GM12878 (cell line): ENCODE results near the gene PPP1R1B. TPM values are rescaled to one million over a fixed set of nuclear protein-coding genes. Genes with fewer than 3 reads are reported as not detected.
A peak's percentile ranks its signal among the peaks of the same experiment; 100 is the strongest.

Experiments used
- ATAC-seq: fragments of 200-7000 bp; cut with Tn5 transposase; 3 replicates; pipeline ENCODE4 v1.9.1; 2020; ENCODE audit warnings: mild to moderate bottlenecking, moderate library complexity
- BruUV-seq: library from RNA; stranded (reverse); fragments of 400-500 nt; replicated peaks from 2 replicates; lab custom pipeline; 2021; lab: Mats Ljungman, UMichigan
- CTCF ChIA-PET: fragments of 300-600 bp; sonication (Branson Sonifier 250); formaldehyde crosslinking; extraction: SDS; loops from one replicate; lab custom pipeline; 2021; ENCODE audit warnings: inconsistent platforms; lab: Yijun Ruan, JAX
- POLR2A ChIA-PET: fragments of 350-600 bp; formaldehyde crosslinking; extraction: SDS; loops from one replicate; lab custom pipeline; 2021; ENCODE audit warnings: inconsistent platforms; lab: Charles Lee
- RAD21 ChIA-PET: fragments of 300-600 bp; sonication (Branson Sonifier 250); formaldehyde crosslinking; loops from one replicate; lab custom pipeline; 2023; ENCODE audit warnings: antibody characterized with exemption; ENCODE audit not compliant: unreplicated experiment; lab: Charles Lee
- SMC1A ChIA-PET: fragments of 300-600 bp; sonication (Branson Sonifier 250); formaldehyde crosslinking; loops from one replicate; lab custom pipeline; 2023; ENCODE audit not compliant: unreplicated experiment, uncharacterized antibody; lab: Charles Lee
- DNase-seq: peaks from one replicate; pipeline ENCODE4 v3.0.0-alpha.2; 2011; ENCODE audit warnings: low read depth, low spot score
- FAIRE-seq: peaks from 3 replicates; lab custom pipeline; 2011; peaks lifted over from hg19 to GRCh38; lab: Jason Lieb, UNC
- H2AFZ ChIP-seq: 2 replicates; pipeline ENCODE4 v1.6.0; 2011; ENCODE audit warnings: low read depth, low read length, control low read depth; ENCODE audit not compliant: control insufficient read depth
- H3K27ac ChIP-seq: 2 replicates; pipeline ENCODE4 v1.5.1; 2011; ENCODE audit warnings: control low read depth; ENCODE audit not compliant: control insufficient read depth, insufficient read depth
- H3K27me3 ChIP-seq, 2 experiments: replicated peaks in 1 of 2; 2 replicates each; pipeline versions ENCODE4 v1.6.0 to v1.6.1; 2011; ENCODE audit warnings: low read length in 1 of 2; ENCODE audit not compliant: control insufficient read depth in 2 of 2, insufficient read depth in 2 of 2
- H3K36me3 ChIP-seq, 2 experiments: 2 replicates each; pipeline ENCODE4 v1.5.1; 2011; ENCODE audit warnings: low read length in 1 of 2; ENCODE audit not compliant: control insufficient read depth in 2 of 2, insufficient read depth in 2 of 2
- H3K4me1 ChIP-seq: 2 replicates; pipeline ENCODE4 v1.6.1; 2011; ENCODE audit warnings: mild to moderate bottlenecking, low read length, moderate library complexity, mixed read lengths; ENCODE audit not compliant: control insufficient read depth, insufficient read depth
- H3K4me2 ChIP-seq: 2 replicates; pipeline ENCODE4 v1.6.0; 2011; ENCODE audit warnings: control low read depth; ENCODE audit not compliant: control insufficient read depth, insufficient read depth
- H3K4me3 ChIP-seq: fragments of 200-600 bp; sonication (generic); 2 replicates; pipeline ENCODE4 v1.5.1; 2016
- H3K79me2 ChIP-seq: 2 replicates; pipeline ENCODE4 v1.6.0; 2011; ENCODE audit warnings: low read length; ENCODE audit not compliant: control insufficient read depth, insufficient read depth
- H3K9ac ChIP-seq: 2 replicates; pipeline ENCODE4 v1.8.0; 2011; ENCODE audit warnings: low read length, control low read depth, mixed read lengths; ENCODE audit not compliant: control insufficient read depth, insufficient read depth
- H3K9me3 ChIP-seq: replicated peaks from 3 replicates; pipeline ENCODE4 v1.5.1; 2011; ENCODE audit warnings: mild to moderate bottlenecking, low read length; ENCODE audit not compliant: control insufficient read depth, insufficient read depth
- H4K20me1 ChIP-seq: 2 replicates; pipeline ENCODE4 v1.6.0; 2011; ENCODE audit not compliant: control insufficient read depth, insufficient read depth
- BCL3 ChIP-seq: IDR thresholded peaks from 2 replicates; pipeline ENCODE4 v1.6.1; 2011; ENCODE audit warnings: borderline replicate concordance, low read depth, mild to moderate bottlenecking, moderate library complexity, low read length; ENCODE audit not compliant: insufficient read depth, poor library complexity, severe bottlenecking
- CREM ChIP-seq: IDR thresholded peaks from 2 replicates; pipeline ENCODE4 v1.6.1; 2014; ENCODE audit warnings: antibody characterized with exemption, low read depth
- E2F4 ChIP-seq: IDR thresholded peaks from 2 replicates; pipeline ENCODE4 v1.6.1; 2012; ENCODE audit warnings: low read depth, low read length, improper control_type of control experiment
- NBN ChIP-seq: fragments of 450-650 bp; IDR thresholded peaks from 2 replicates; pipeline ENCODE4 v1.6.1; 2016
- RB1 ChIP-seq: fragments of 450-650 bp; formaldehyde crosslinking; IDR thresholded peaks from 2 replicates; pipeline ENCODE4 v1.6.1; 2017; ENCODE audit warnings: mild to moderate bottlenecking, borderline replicate concordance
- SMAD1 ChIP-seq: fragments of 450-650 bp; IDR thresholded peaks from 2 replicates; pipeline ENCODE4 v1.6.1; 2018; ENCODE audit warnings: mild to moderate bottlenecking, low read depth; ENCODE audit not compliant: partially characterized antibody
- SMARCA5 ChIP-seq: fragments of 450-650 bp; IDR thresholded peaks from 2 replicates; pipeline ENCODE4 v1.6.1; 2017; ENCODE audit warnings: mild to moderate bottlenecking
- SP1 ChIP-seq: IDR thresholded peaks from one replicate; pipeline ENCODE4 v1.6.1; 2011; ENCODE audit warnings: low read depth, low read length
- SREBF2 ChIP-seq: IDR thresholded peaks from 2 replicates; pipeline ENCODE4 v1.6.1; 2012; ENCODE audit warnings: mild to moderate bottlenecking, low read length
- SUPT20H ChIP-seq: IDR thresholded peaks from 2 replicates; pipeline ENCODE4 v1.6.1; 2011; ENCODE audit warnings: low read depth, mild to moderate bottlenecking, low read length, moderate library complexity, borderline replicate concordance; ENCODE audit not compliant: control insufficient read depth
- YY1 ChIP-seq: IDR thresholded peaks from 2 replicates; pipeline ENCODE4 v1.6.1; 2011; ENCODE audit warnings: low read depth, mild to moderate bottlenecking, low read length
- ZNF24 ChIP-seq: fragments of 450-650 bp; IDR thresholded peaks from 2 replicates; pipeline ENCODE4 v1.6.1; 2017; ENCODE audit warnings: antibody characterized with exemption, mild to moderate bottlenecking
- WGBS: methylation state at CpG from one replicate; pipeline ENCODE4 v1.1.6; 2016; ENCODE audit warnings: low lambda C conversion rate; ENCODE audit not compliant: insufficient replicate concordance, insufficient coverage; ENCODE audit errors: missing lambda C conversion rate; 5-methylcytosine and 5-hydroxymethylcytosine counted together
- in situ Hi-C: fragments of 300-500 bp; cut with MboI; formaldehyde crosslinking; loops from 9 replicates; pipeline ENCODE4 v1.14.3; 2018; ENCODE audit warnings: mixed read lengths
- intact Hi-C: fragments of 100-400 bp; cut with micrococcal nuclease; formaldehyde crosslinking; loops from one replicate; pipeline ENCODE4 v1.14.2; 2022; ENCODE audit not compliant: unreplicated experiment
- polyA plus RNA-seq, 11 experiments: library from polyadenylated mRNA; depleted of rRNA in 4 of 11; unstranded in 6 of 11; stranded (reverse) in 5 of 11; fragments of >200 nt; fragmentation: Nextera tagmentation in 4 of 11; fragmentation: Illumina TruSeq in 1 of 11; extraction: Ambion mirVana in 4 of 11; extraction: Trizol in 1 of 11; gene quantifications; 1 replicate in 1 of 11; 2 replicates in 10 of 11; pipeline versions ENCODE4 v1.2.1 to v1.2.3, GENCODE V29; 2011 to 2016; ENCODE audit warnings: inconsistent platforms in 2 of 11, missing spikeins in 2 of 11, low read depth in 1 of 11
- total RNA-seq, 4 experiments: library from RNA; depleted of rRNA in 3 of 4; stranded (reverse); fragments of >200 nt in 3 of 4; fragmentation: Illumina TruSeq in 1 of 4; extraction: Trizol in 1 of 4; gene quantifications; 2 replicates each; pipeline versions ENCODE4 v1.2.1 to v1.2.3, GENCODE V29; 2013 to 2021
- TF ChIP-seq, protein P1 (sequence below): fragments of 450-650 bp; IDR thresholded peaks from 2 replicates; pipeline ENCODE4 v1.6.1; 2017; ENCODE audit warnings: mild to moderate bottlenecking
- TF ChIP-seq, protein P2 (sequence below): IDR thresholded peaks from 2 replicates; pipeline ENCODE4 v1.6.1; 2012; ENCODE audit warnings: low read depth, low read length, improper control_type of control experiment
- TF ChIP-seq, protein P3 (sequence below): fragments of 450-650 bp; IDR thresholded peaks from 2 replicates; pipeline ENCODE4 v1.6.1; 2014; ENCODE audit warnings: mild to moderate bottlenecking

The PPP1R1B gene
- total and polyA plus RNA-seq, 10 of the 15 experiments (the other 5 are each of a cell fraction or from before 2014, with no cell fraction given) = 0.08 TPM; not detected in 9

DNA sequence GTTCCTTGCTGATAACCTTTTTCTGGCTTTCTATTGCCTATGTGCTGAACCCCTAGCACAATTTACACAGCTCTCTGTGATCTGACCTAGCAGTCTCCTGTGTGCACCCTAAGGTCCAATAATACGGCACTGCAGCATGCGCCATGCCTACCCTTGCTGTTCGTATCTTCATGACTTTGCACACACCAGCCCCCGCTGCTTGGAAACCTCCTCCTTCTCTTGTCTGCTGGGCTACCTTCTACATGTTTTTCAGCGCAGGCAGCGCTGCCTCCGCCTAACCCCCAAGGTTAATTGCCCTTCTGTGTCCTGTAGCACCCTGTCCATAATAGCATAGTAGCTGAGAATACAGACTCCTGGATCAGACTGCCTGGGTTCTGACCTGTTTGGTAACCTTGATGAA lies 11.6 kb downstream of the PPP1R1B start (continued):
- TF ChIP-seq, protein P1, sequence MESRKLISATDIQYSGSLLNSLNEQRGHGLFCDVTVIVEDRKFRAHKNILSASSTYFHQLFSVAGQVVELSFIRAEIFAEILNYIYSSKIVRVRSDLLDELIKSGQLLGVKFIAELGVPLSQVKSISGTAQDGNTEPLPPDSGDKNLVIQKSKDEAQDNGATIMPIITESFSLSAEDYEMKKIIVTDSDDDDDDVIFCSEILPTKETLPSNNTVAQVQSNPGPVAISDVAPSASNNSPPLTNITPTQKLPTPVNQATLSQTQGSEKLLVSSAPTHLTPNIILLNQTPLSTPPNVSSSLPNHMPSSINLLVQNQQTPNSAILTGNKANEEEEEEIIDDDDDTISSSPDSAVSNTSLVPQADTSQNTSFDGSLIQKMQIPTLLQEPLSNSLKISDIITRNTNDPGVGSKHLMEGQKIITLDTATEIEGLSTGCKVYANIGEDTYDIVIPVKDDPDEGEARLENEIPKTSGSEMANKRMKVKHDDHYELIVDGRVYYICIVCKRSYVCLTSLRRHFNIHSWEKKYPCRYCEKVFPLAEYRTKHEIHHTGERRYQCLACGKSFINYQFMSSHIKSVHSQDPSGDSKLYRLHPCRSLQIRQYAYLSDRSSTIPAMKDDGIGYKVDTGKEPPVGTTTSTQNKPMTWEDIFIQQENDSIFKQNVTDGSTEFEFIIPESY = no peak
- TF ChIP-seq CREM (no peak), E2F4 (no peak), NBN (no peak), SUPT20H (no peak)
- TF ChIP-seq, all 136 proteins: peak for 0

- POLR2A ChIA-PET = no interaction called here
- TF ChIP-seq BCL3 = no peak
- no peak for TF ChIP-seq YY1
- TF ChIP-seq SMARCA5 = no peak
- no peak for TF ChIP-seq SP1
- TF ChIP-seq SMAD1 = no peak
- no peak for TF ChIP-seq SREBF2
- TF ChIP-seq ZNF24 = no peak
- TF ChIP-seq RB1 = no peak
- TF ChIP-seq, protein P2, sequence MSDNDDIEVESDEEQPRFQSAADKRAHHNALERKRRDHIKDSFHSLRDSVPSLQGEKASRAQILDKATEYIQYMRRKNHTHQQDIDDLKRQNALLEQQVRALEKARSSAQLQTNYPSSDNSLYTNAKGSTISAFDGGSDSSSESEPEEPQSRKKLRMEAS = no peak
- TF ChIP-seq, protein P3, sequence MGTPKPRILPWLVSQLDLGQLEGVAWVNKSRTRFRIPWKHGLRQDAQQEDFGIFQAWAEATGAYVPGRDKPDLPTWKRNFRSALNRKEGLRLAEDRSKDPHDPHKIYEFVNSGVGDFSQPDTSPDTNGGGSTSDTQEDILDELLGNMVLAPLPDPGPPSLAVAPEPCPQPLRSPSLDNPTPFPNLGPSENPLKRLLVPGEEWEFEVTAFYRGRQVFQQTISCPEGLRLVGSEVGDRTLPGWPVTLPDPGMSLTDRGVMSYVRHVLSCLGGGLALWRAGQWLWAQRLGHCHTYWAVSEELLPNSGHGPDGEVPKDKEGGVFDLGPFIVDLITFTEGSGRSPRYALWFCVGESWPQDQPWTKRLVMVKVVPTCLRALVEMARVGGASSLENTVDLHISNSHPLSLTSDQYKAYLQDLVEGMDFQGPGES = no peak
Measured at GRCh38 chr17:39639043-39639442, 12.3 kb downstream of the PPP1R1B start.

More at GRCh38 chr17:39639043-39639442, 12.3 kb downstream of the PPP1R1B start:
- peak overlapping the region; percentile 94 for H3K4me2 ChIP-seq
- ATAC-seq (no peak), FAIRE-seq (no peak), DNase-seq (no peak)
- H2AFZ ChIP-seq = no peak overlapping the region
- WGBS = 71% methylated on average over 2 of the region's 2 CpGs
- no peaks in the 10 kb centered on the region; a peak in 1 of 4 replicates for H3K36me3 ChIP-seq
- no peak overlapping the region for H3K4me3 ChIP-seq
- in situ Hi-C loops (no loop called here), intact Hi-C loops (loop anchor here (5.0 kb wide), 1 partner anchor 113 kb away; no protein-coding TSS in a partner anchor)
- H4K20me1 ChIP-seq = peaks cover 3% of the 10 kb centered on the region; the same call in 1 of the 2 replicates
- peaks cover 39% of the 10 kb centered on the region for H3K79me2 ChIP-seq
- no peaks in the 10 kb centered on the region for H3K27me3 ChIP-seq
- SMC1A ChIA-PET = interaction anchor here (0.5 to 0.9 kb wide), 2 partner anchors 29 to 91 kb away, joined by 3 read pairs; partner anchors contain the start of genes MIEN1 and PNMT
- CTCF ChIA-PET = interaction anchor here (0.9 to 15.5 kb wide), 3 partner anchors 13 to 32 kb away, joined by 4 to 225 read pairs (median 63); no protein-coding TSS in a partner anchor
- H3K27ac ChIP-seq = no peak overlapping the region
- BruUV-seq = no TSS peak
- no peak overlapping the region for H3K9ac ChIP-seq
- RAD21 ChIA-PET = interaction anchor here (0.7 kb wide), 1 partner anchor 41 kb away, joined by 3 read pairs; no protein-coding TSS in a partner anchor
- no peaks in the 10 kb centered on the region for H3K9me3 ChIP-seq
- peaks cover 20% of the 10 kb centered on the region for H3K4me1 ChIP-seq
